Peyer's patch (tissue), 4 donors: ENCODE measurements around the gene CLTRN. TPM values are rescaled to one million over a fixed set of nuclear protein-coding genes. Genes with fewer than 3 reads are reported as not detected.
A peak's percentile ranks its signal among the peaks of the same experiment; 100 is the strongest.

Experiments used
- DNase-seq, 3 donors: peaks; one replicate each; pipeline ENCODE4 v3.0.0-alpha.2; 2017 to 2019
- H3K27ac ChIP-seq, 4 donors: fragments of 200-600 bp; sonication (generic); one replicate each; pipeline ENCODE4 v1.5.1; 2016 to 2019
- H3K27me3 ChIP-seq, 2 donors: fragments of 200-600 bp; sonication (generic); one replicate each; pipeline ENCODE4 v1.5.1; 2019
- H3K36me3 ChIP-seq, 3 donors: fragments of 200-600 bp; sonication (generic); one replicate each; pipeline ENCODE4 v1.5.1; 2016 to 2019
- H3K4me1 ChIP-seq, 4 donors: fragments of 200-600 bp; sonication (generic); one replicate each; pipeline ENCODE4 v1.5.1; 2016 to 2019
- H3K4me3 ChIP-seq, 4 donors: fragments of 200-600 bp; sonication (generic); 1 replicate in 3 of 4; 2 replicates in 1 of 4; pipeline ENCODE4 v1.5.1; 2016 to 2019; ENCODE audit warnings: mild to moderate bottlenecking in 1 of 4
- H3K9me3 ChIP-seq, 4 donors: fragments of 200-600 bp; sonication (generic); one replicate each; pipeline ENCODE4 v1.5.1; 2016 to 2019; ENCODE audit warnings: mild to moderate bottlenecking in 1 of 4
- CTCF ChIP-seq, 6 experiments: fragments of 450-650 bp in 4 of 6; fragments of 200-600 bp in 2 of 6; sonication (generic) in 1 of 6; IDR thresholded peaks; one replicate each; pipeline ENCODE4 v1.5.1; 2017 to 2019; ENCODE audit warnings: antibody characterized with exemption in 6 of 6, mild to moderate bottlenecking in 3 of 6, moderate library complexity in 1 of 6
- POLR2A ChIP-seq, 2 donors: fragments of 450-650 bp; IDR thresholded peaks; one replicate each; pipeline ENCODE4 v1.5.1; 2017; ENCODE audit warnings: antibody characterized with exemption in 2 of 2, mild to moderate bottlenecking in 2 of 2, moderate library complexity in 2 of 2
- total RNA-seq, 4 donors: library from RNA; depleted of rRNA; stranded (reverse); fragments of >200 nt; gene quantifications; one replicate each; pipeline ENCODE4 v1.1.0, GENCODE V29; 2016

CLTRN gene
- total RNA-seq, 4 donors from 2014 or later = not detected

DNA sequence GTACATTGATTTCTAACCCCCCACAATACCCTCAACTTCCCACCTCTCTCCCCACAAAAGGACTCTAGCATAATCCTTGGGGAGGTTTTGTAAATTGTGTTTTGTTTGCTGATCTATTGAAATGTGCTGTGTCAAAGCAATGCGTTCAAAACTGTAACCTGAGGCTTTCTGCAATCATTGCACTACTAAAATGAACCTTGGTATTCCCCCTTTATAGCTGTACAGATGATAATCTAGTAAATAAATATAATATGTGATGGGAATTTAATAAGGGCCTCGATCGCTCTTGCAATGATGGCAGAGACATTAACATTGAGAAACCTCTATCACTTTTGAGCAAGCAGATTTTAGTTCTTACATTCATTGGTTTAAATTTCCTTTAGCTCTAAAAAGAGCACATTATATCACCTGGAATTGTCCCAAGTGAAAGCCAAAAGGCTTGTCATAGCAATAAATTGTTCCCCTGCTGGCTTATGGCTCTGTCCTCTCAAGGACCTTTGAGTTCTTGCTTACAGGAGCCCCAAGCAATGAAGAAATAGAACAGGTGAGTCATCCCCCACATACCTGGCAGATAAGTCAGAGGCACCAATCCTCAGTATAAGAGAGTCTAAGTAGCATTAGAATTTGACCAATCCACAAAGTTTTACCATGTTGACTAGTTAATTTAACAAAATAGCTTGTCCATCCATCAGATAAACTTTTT lies 45.4 kb downstream of the CLTRN start:
- H3K9me3 ChIP-seq = no peaks in the 10 kb centered on the region
- no peak overlapping the region for H3K4me3 ChIP-seq
- peak in 1 of 3 donors; percentile 61 for DNase-seq
- no peaks in the 10 kb centered on the region for H3K4me1 ChIP-seq
- TF ChIP-seq CTCF (IDR thresholded peaks at IDR 0.05) (peak in 1 of 6 experiments; percentile 5), POLR2A (IDR thresholded peaks at IDR 0.05) (no peak)
- no peaks in the 10 kb centered on the region for H3K36me3 ChIP-seq
- peak overlapping the region in 2 of 4 donors; percentile 29 to 35 for H3K27ac ChIP-seq
- H3K27me3 ChIP-seq = no peaks in the 10 kb centered on the region

- no peaks in the 10 kb centered on the region for H3K27me3 ChIP-seq
- no peak overlapping the region for H3K4me3 ChIP-seq
- TF ChIP-seq POLR2A (IDR thresholded peaks at IDR 0.05) (no peak), CTCF (IDR thresholded peaks at IDR 0.05) (no peak)
- no peaks in the 10 kb centered on the region for H3K4me1 ChIP-seq
- no peak for DNase-seq
- no peak overlapping the region for H3K27ac ChIP-seq
- no peaks in the 10 kb centered on the region for H3K9me3 ChIP-seq
- H3K36me3 ChIP-seq = no peaks in the 10 kb centered on the region
These were observed 47.5 kb downstream of the CLTRN start for GRCh38 chrX:15617111-15617510.

DNA sequence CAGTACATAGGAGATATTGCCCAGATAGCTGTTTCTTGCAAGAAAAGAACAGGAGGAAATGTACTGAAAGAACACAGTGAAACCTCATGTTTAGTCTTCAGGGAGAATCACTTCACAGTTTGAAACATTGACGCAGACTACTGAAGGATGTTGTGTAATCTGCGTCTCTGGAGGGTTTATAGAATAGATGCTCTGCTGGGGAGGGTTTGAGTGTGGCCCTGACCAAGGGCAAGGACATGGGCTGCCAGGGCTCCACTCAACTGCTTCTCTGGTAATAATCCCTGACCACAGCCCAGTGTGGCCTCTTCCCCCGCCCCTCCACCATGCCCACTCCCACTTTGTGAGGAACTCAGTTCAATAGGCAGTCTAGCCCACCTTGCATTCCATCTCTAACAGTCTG lies 48.1 kb downstream of the CLTRN start:
- no peak for DNase-seq
- no peaks in the 10 kb centered on the region for H3K4me1 ChIP-seq
- no peaks in the 10 kb centered on the region for H3K27me3 ChIP-seq
- TF ChIP-seq POLR2A (IDR thresholded peaks at IDR 0.05) = no peak
- TF ChIP-seq CTCF (IDR thresholded peaks at IDR 0.05) = no peak
- H3K27ac ChIP-seq = no peak overlapping the region
- no peaks in the 10 kb centered on the region for H3K9me3 ChIP-seq
- no peaks in the 10 kb centered on the region for H3K36me3 ChIP-seq
- no peak overlapping the region for H3K4me3 ChIP-seq

GRCh38 chrX:15607067-15607466 lies 57.5 kb downstream of the CLTRN start:
- no peak for TF ChIP-seq POLR2A (IDR thresholded peaks at IDR 0.05)
- no peak for TF ChIP-seq CTCF (IDR thresholded peaks at IDR 0.05)
- peak overlapping the region in 2 of 4 donors; percentile 21 to 59 for H3K27ac ChIP-seq
- no peaks in the 10 kb centered on the region for H3K4me1 ChIP-seq
- H3K4me3 ChIP-seq = no peak overlapping the region
- H3K36me3 ChIP-seq = no peaks in the 10 kb centered on the region
- DNase-seq = no peak
- H3K9me3 ChIP-seq = no peaks in the 10 kb centered on the region
- H3K27me3 ChIP-seq = no peaks in the 10 kb centered on the region

GRCh38 chrX:15606136-15606535 lies 58.5 kb downstream of the CLTRN start:
- no peak for DNase-seq
- Histone ChIP-seq H3K4me3 (peak overlapping the region in 1 of 4 donors; percentile 12), H3K36me3 (no peaks in the 10 kb centered on the region), H3K4me1 (no peaks in the 10 kb centered on the region), H3K27me3 (no peaks in the 10 kb centered on the region), H3K9me3 (no peaks in the 10 kb centered on the region), H3K27ac (peak overlapping the region in 2 of 4 donors; percentile 59 to 70)
- TF ChIP-seq CTCF (IDR thresholded peaks at IDR 0.05) (no peak), POLR2A (IDR thresholded peaks at IDR 0.05) (no peak)
